Stomach (tissue), 4 donors: ENCODE data around the gene ASIC2.

Experiments used
- POLR2A ChIP-seq, 4 donors: fragments of 450-650 bp; IDR thresholded peaks; one replicate each; pipeline ENCODE4 v1.6.1; 2016; ENCODE audit warnings: antibody characterized with exemption in 4 of 4, control low read depth in 2 of 4, mild to moderate bottlenecking in 1 of 4, moderate library complexity in 1 of 4
- POLR2AphosphoS5 ChIP-seq, 3 donors: sonication (generic); formaldehyde crosslinking; IDR thresholded peaks; one replicate each; pipeline ENCODE4 v1.6.1; 2016; ENCODE audit warnings: antibody characterized with exemption in 3 of 3
- TF ChIP-seq, protein P1 (sequence below), 7 experiments: fragments of 450-650 bp in 4 of 7; fragments of 200-600 bp in 3 of 7; sonication (generic) in 3 of 7; IDR thresholded peaks; one replicate each; pipeline ENCODE4 v1.5.1; 2016 to 2019; ENCODE audit warnings: antibody characterized with exemption in 7 of 7, control low read depth in 2 of 7, mild to moderate bottlenecking in 1 of 7

DNA sequence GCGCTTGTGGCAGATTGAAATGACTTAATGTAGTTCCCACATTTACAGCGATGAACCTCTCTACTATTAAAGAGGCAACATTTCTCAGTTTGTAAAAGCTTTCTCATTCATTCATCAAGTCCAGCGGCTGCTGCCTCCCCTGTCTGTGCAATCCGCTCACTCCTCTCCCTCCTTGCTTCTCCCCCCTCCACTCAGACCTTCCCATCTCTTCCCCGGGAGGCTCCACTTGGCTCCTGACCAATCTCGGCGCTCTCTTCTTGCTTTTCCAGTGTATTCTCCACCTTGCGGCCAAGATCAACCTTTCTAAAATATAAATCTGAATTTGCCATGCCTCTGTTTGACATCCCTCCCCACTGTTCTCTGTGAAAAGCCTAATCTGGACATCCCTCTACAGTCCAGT, 117.5 kb downstream of the ASIC2 start:
- no peak for TF ChIP-seq POLR2A (IDR thresholded peaks at IDR 0.05)
- TF ChIP-seq, protein P1, sequence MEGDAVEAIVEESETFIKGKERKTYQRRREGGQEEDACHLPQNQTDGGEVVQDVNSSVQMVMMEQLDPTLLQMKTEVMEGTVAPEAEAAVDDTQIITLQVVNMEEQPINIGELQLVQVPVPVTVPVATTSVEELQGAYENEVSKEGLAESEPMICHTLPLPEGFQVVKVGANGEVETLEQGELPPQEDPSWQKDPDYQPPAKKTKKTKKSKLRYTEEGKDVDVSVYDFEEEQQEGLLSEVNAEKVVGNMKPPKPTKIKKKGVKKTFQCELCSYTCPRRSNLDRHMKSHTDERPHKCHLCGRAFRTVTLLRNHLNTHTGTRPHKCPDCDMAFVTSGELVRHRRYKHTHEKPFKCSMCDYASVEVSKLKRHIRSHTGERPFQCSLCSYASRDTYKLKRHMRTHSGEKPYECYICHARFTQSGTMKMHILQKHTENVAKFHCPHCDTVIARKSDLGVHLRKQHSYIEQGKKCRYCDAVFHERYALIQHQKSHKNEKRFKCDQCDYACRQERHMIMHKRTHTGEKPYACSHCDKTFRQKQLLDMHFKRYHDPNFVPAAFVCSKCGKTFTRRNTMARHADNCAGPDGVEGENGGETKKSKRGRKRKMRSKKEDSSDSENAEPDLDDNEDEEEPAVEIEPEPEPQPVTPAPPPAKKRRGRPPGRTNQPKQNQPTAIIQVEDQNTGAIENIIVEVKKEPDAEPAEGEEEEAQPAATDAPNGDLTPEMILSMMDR (IDR thresholded peaks at IDR 0.05), result no peak
- TF ChIP-seq POLR2AphosphoS5 (IDR thresholded peaks at IDR 0.05), result no peak
